HepG2 (cell line): ENCODE data around the gene WWC1. TPM values are rescaled to one million over a fixed set of nuclear protein-coding genes. Genes with fewer than 3 reads are reported as not detected.

Experiments used
- FOXC1 ChIP-seq: sonication (generic); formaldehyde crosslinking; IDR thresholded peaks from 2 replicates; pipeline ENCODE4 v1.8.0; 2022; ENCODE audit warnings: mild to moderate bottlenecking, missing genetic modification reagents, borderline replicate concordance
- MAF1 ChIP-seq: sonication (generic); formaldehyde crosslinking; IDR thresholded peaks from 2 replicates; pipeline ENCODE4 v1.5.0; 2020; ENCODE audit warnings: missing genetic modification reagents, borderline replicate concordance
- NKX3-1 ChIP-seq: sonication (generic); formaldehyde crosslinking; IDR thresholded peaks from 2 replicates; pipeline ENCODE4 v1.5.0; 2020; ENCODE audit warnings: missing genetic modification reagents
- TMF1 ChIP-seq: sonication (generic); formaldehyde crosslinking; IDR thresholded peaks from 2 replicates; pipeline ENCODE4 v1.8.1; 2022; ENCODE audit warnings: low read depth, missing genetic modification reagents
- ZKSCAN5 ChIP-seq: sonication (generic); formaldehyde crosslinking; IDR thresholded peaks from 2 replicates; pipeline ENCODE4 v1.5.1; 2020; ENCODE audit warnings: mild to moderate bottlenecking, missing genetic modification reagents
- ZNF235 ChIP-seq: sonication (generic); formaldehyde crosslinking; IDR thresholded peaks from 2 replicates; pipeline ENCODE4 v1.8.1; 2023; ENCODE audit warnings: mild to moderate bottlenecking, missing genetic modification reagents, borderline replicate concordance
- ZNF3 ChIP-seq: IDR thresholded peaks from 2 replicates; pipeline ENCODE4 v1.7.0; 2017; ENCODE audit warnings: inconsistent platforms
- ZNF674 ChIP-seq: sonication (generic); formaldehyde crosslinking; IDR thresholded peaks from 2 replicates; pipeline ENCODE4 v1.5.0; 2020; ENCODE audit warnings: low read depth, mild to moderate bottlenecking, missing genetic modification reagents
- ZNF777 ChIP-seq: sonication (generic); formaldehyde crosslinking; IDR thresholded peaks from 2 replicates; pipeline ENCODE4 v1.4.0; 2020; ENCODE audit warnings: missing genetic modification reagents
- ZSCAN9 ChIP-seq: IDR thresholded peaks from 2 replicates; pipeline ENCODE4 v1.6.1; 2016; ENCODE audit warnings: borderline replicate concordance
- polyA plus RNA-seq, 8 experiments: library from polyadenylated mRNA; depleted of rRNA in 3 of 8; stranded (reverse) in 7 of 8; unstranded in 1 of 8; fragments of >200 nt; fragmentation: Illumina TruSeq in 4 of 8; extraction: Trizol in 4 of 8; gene quantifications; 2 replicates each; pipeline versions ENCODE4 v1.2.1 to v1.2.3, GENCODE V29; 2011 to 2016; ENCODE audit warnings: low read depth in 4 of 8, missing spikeins in 1 of 8, mixed read lengths in 1 of 8; ENCODE audit not compliant: insufficient read depth in 1 of 8
- total RNA-seq, 5 experiments: library from RNA; depleted of rRNA; stranded (reverse); fragments of >200 nt; fragmentation: Illumina TruSeq; extraction: Trizol; gene quantifications; 2 replicates each; pipeline ENCODE4 v1.2.3, GENCODE V29; 2016; ENCODE audit warnings: low read depth in 1 of 5
- TF ChIP-seq, protein P1 (sequence below): sonication (generic); formaldehyde crosslinking; IDR thresholded peaks from 2 replicates; pipeline ENCODE4 v1.9.0; 2022; ENCODE audit warnings: missing genetic modification reagents, mild to moderate bottlenecking, borderline replicate concordance
- TF ChIP-seq, protein P2 (sequence below): sonication (generic); formaldehyde crosslinking; IDR thresholded peaks from 2 replicates; pipeline ENCODE4 v1.4.0; 2020; ENCODE audit warnings: missing genetic modification reagents, borderline replicate concordance
- TF ChIP-seq, protein P3 (sequence below): sonication (generic); formaldehyde crosslinking; IDR thresholded peaks from 2 replicates; pipeline ENCODE4 v1.4.0; 2020; ENCODE audit warnings: missing genetic modification reagents
- TF ChIP-seq, protein P4 (sequence below): IDR thresholded peaks from 2 replicates; pipeline ENCODE4 v1.6.1; 2016; ENCODE audit warnings: low read depth
- TF ChIP-seq, protein P5 (sequence below): sonication (generic); formaldehyde crosslinking; IDR thresholded peaks from 2 replicates; pipeline ENCODE4 v1.5.1; 2020; ENCODE audit warnings: mild to moderate bottlenecking, missing genetic modification reagents, moderate library complexity

Gene WWC1
- total and polyA plus RNA-seq, 2 of the 13 experiments (the other 11 are each of a cell fraction or from before 2014, with no cell fraction given): 8.3 to 17.9 TPM

DNA sequence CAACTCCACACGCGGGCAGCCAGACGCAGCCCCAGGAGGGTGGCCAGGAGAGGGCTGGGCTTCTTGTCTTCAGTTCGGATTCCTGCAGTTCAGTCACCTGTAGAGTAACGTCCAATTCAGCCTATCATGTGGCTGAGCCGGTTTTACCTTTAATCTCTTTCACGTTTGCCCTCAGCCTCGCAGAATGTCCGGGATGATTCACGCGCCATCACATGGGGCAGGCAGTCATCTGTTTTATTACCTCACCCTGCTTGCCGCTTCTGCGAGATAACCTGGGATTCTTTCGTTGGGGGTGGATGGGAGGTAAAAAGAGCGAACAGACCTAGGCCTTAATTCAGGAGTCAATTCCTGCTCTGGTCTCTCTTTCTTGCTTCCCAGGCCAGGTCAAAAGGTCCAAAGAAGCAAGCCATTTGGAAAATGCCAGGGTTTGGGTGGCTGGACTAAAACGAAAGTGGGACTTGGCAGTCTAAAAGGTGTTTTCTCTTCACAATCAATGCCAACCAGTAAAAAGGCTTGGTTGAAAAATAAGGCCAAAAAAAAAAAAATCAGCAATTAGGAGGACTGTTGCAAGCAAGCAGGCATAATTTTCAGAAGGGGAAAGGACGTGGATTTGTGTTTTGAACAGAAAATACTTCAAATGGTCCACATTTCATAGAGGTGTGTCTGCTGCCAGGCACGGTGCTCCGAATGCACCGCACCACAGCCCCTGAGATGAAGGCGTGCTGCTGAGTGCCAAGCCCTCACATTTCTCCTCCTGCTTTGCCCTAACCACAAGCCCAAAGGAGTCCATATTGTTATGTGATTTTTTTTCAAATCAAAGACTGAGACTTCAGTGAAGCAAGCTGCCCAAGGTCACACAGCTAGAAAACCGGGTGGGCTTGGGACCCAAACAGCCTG lies 2.8 kb upstream of the WWC1 start (continued):
- TF ChIP-seq, protein P1, sequence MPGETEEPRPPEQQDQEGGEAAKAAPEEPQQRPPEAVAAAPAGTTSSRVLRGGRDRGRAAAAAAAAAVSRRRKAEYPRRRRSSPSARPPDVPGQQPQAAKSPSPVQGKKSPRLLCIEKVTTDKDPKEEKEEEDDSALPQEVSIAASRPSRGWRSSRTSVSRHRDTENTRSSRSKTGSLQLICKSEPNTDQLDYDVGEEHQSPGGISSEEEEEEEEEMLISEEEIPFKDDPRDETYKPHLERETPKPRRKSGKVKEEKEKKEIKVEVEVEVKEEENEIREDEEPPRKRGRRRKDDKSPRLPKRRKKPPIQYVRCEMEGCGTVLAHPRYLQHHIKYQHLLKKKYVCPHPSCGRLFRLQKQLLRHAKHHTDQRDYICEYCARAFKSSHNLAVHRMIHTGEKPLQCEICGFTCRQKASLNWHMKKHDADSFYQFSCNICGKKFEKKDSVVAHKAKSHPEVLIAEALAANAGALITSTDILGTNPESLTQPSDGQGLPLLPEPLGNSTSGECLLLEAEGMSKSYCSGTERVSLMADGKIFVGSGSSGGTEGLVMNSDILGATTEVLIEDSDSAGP (CRISPR knock-in tag): 0 out of 2 replicates have a peak, but pooled peaks have one; percentile 25
- no peak for TF ChIP-seq ZSCAN9 (CRISPR knock-in tag)
- TF ChIP-seq, protein P2, sequence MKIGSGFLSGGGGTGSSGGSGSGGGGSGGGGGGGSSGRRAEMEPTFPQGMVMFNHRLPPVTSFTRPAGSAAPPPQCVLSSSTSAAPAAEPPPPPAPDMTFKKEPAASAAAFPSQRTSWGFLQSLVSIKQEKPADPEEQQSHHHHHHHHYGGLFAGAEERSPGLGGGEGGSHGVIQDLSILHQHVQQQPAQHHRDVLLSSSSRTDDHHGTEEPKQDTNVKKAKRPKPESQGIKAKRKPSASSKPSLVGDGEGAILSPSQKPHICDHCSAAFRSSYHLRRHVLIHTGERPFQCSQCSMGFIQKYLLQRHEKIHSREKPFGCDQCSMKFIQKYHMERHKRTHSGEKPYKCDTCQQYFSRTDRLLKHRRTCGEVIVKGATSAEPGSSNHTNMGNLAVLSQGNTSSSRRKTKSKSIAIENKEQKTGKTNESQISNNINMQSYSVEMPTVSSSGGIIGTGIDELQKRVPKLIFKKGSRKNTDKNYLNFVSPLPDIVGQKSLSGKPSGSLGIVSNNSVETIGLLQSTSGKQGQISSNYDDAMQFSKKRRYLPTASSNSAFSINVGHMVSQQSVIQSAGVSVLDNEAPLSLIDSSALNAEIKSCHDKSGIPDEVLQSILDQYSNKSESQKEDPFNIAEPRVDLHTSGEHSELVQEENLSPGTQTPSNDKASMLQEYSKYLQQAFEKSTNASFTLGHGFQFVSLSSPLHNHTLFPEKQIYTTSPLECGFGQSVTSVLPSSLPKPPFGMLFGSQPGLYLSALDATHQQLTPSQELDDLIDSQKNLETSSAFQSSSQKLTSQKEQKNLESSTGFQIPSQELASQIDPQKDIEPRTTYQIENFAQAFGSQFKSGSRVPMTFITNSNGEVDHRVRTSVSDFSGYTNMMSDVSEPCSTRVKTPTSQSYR (CRISPR knock-in tag): no peak; the same call in 1 of the 2 replicates
- TF ChIP-seq ZKSCAN5 (CRISPR knock-in tag): no peak
- TF ChIP-seq ZNF3 (CRISPR knock-in tag): no peak
- no peak for TF ChIP-seq MAF1 (CRISPR knock-in tag)
- TF ChIP-seq, protein P3, sequence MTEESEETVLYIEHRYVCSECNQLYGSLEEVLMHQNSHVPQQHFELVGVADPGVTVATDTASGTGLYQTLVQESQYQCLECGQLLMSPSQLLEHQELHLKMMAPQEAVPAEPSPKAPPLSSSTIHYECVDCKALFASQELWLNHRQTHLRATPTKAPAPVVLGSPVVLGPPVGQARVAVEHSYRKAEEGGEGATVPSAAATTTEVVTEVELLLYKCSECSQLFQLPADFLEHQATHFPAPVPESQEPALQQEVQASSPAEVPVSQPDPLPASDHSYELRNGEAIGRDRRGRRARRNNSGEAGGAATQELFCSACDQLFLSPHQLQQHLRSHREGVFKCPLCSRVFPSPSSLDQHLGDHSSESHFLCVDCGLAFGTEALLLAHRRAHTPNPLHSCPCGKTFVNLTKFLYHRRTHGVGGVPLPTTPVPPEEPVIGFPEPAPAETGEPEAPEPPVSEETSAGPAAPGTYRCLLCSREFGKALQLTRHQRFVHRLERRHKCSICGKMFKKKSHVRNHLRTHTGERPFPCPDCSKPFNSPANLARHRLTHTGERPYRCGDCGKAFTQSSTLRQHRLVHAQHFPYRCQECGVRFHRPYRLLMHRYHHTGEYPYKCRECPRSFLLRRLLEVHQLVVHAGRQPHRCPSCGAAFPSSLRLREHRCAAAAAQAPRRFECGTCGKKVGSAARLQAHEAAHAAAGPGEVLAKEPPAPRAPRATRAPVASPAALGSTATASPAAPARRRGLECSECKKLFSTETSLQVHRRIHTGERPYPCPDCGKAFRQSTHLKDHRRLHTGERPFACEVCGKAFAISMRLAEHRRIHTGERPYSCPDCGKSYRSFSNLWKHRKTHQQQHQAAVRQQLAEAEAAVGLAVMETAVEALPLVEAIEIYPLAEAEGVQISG (CRISPR knock-in tag): 0 out of 2 replicates have a peak, but pooled peaks have one; percentile 17
- no peak for TF ChIP-seq NKX3-1 (CRISPR knock-in tag)
- no peak for TF ChIP-seq FOXC1
- no peak for TF ChIP-seq TMF1
- TF ChIP-seq, protein P4, sequence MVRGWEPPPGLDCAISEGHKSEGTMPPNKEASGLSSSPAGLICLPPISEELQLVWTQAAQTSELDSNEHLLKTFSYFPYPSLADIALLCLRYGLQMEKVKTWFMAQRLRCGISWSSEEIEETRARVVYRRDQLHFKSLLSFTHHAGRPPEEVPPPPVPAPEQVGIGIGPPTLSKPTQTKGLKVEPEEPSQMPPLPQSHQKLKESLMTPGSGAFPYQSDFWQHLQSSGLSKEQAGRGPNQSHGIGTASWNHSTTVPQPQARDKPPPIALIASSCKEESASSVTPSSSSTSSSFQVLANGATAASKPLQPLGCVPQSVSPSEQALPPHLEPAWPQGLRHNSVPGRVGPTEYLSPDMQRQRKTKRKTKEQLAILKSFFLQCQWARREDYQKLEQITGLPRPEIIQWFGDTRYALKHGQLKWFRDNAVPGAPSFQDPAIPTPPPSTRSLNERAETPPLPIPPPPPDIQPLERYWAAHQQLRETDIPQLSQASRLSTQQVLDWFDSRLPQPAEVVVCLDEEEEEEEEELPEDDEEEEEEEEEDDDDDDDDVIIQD: no peak
- TF ChIP-seq ZNF674 (CRISPR knock-in tag): no peak
- TF ChIP-seq ZNF235 (CRISPR knock-in tag): no peak
- TF ChIP-seq, protein P5, sequence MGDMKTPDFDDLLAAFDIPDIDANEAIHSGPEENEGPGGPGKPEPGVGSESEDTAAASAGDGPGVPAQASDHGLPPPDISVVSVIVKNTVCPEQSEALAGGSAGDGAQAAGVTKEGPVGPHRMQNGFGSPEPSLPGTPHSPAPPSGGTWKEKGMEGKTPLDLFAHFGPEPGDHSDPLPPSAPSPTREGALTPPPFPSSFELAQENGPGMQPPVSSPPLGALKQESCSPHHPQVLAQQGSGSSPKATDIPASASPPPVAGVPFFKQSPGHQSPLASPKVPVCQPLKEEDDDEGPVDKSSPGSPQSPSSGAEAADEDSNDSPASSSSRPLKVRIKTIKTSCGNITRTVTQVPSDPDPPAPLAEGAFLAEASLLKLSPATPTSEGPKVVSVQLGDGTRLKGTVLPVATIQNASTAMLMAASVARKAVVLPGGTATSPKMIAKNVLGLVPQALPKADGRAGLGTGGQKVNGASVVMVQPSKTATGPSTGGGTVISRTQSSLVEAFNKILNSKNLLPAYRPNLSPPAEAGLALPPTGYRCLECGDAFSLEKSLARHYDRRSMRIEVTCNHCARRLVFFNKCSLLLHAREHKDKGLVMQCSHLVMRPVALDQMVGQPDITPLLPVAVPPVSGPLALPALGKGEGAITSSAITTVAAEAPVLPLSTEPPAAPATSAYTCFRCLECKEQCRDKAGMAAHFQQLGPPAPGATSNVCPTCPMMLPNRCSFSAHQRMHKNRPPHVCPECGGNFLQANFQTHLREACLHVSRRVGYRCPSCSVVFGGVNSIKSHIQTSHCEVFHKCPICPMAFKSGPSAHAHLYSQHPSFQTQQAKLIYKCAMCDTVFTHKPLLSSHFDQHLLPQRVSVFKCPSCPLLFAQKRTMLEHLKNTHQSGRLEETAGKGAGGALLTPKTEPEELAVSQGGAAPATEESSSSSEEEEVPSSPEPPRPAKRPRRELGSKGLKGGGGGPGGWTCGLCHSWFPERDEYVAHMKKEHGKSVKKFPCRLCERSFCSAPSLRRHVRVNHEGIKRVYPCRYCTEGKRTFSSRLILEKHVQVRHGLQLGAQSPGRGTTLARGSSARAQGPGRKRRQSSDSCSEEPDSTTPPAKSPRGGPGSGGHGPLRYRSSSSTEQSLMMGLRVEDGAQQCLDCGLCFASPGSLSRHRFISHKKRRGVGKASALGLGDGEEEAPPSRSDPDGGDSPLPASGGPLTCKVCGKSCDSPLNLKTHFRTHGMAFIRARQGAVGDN: peak; percentile 62
- no peak for TF ChIP-seq ZNF777
